Skeletal muscle satellite cell (primary cell): ENCODE data around the gene SESN3.
"Not testable (repeated sequence)": the region's sequence is repeated elsewhere in the genome, so short reads cannot be mapped to it uniquely, and the experiment has no call there.

Source experiments
- H3K27me3 ChIP-seq: 2 replicates; pipeline ENCODE4 v1.7.0; 2013; ENCODE audit warnings: low read length; ENCODE audit not compliant: control insufficient read depth, insufficient read depth
- H3K36me3 ChIP-seq: 2 replicates; pipeline ENCODE4 v1.7.0; 2013; ENCODE audit warnings: mild to moderate bottlenecking, control low read depth, low read length; ENCODE audit not compliant: insufficient read depth
- H3K4me1 ChIP-seq: 2 replicates; pipeline ENCODE4 v1.7.0; 2013; ENCODE audit warnings: low read length; ENCODE audit not compliant: control insufficient read depth, insufficient read depth
- H3K4me2 ChIP-seq: 2 replicates; pipeline ENCODE4 v1.7.0; 2013; ENCODE audit warnings: mild to moderate bottlenecking, low read length
- H3K4me3 ChIP-seq: 2 replicates; pipeline ENCODE4 v1.7.0; 2013; ENCODE audit warnings: low read length
- H3K9ac ChIP-seq: 2 replicates; pipeline ENCODE4 v1.7.0; 2013; ENCODE audit warnings: mild to moderate bottlenecking, low read depth, low read length, moderate library complexity
- H3K9me3 ChIP-seq: replicated peaks from 2 replicates; pipeline ENCODE4 v1.7.0; 2013; ENCODE audit warnings: mild to moderate bottlenecking, control low read depth, low read length

The SESN3 gene

GRCh38 chr11:95230810-95231126, 234 bp downstream of the SESN3 start:
- Histone ChIP-seq H3K4me2 (peak overlapping the region; percentile 96), H3K27me3 (no peaks in the 10 kb centered on the region), H3K36me3 (no peaks in the 10 kb centered on the region), H3K9ac (peak overlapping the region; percentile 64), H3K4me1 (peaks cover 20% of the 10 kb centered on the region), H3K9me3 (no peaks in the 10 kb centered on the region), H3K4me3 (peak overlapping the region; percentile 79)

- H3K9me3 ChIP-seq = no peaks in the 10 kb centered on the region
- H3K36me3 ChIP-seq = no peaks in the 10 kb centered on the region
- peaks cover 20% of the 10 kb centered on the region for H3K4me1 ChIP-seq
- peak overlapping the region; percentile 96 for H3K4me2 ChIP-seq
- peak overlapping the region; percentile 64 for H3K9ac ChIP-seq
- peak overlapping the region; percentile 79 for H3K4me3 ChIP-seq
- no peaks in the 10 kb centered on the region for H3K27me3 ChIP-seq
Observed at GRCh38 chr11:95229993-95230809, 801 bp downstream of the SESN3 start.

- Histone ChIP-seq H3K36me3 (no peaks in the 10 kb centered on the region), H3K4me1 (peaks cover 20% of the 10 kb centered on the region), H3K9me3 (no peaks in the 10 kb centered on the region), H3K4me3 (peak overlapping the region; percentile 79), H3K27me3 (no peaks in the 10 kb centered on the region), H3K9ac (peak overlapping the region; percentile 64), H3K4me2 (peak overlapping the region; percentile 96)
Observed at GRCh38 chr11:95229199-95229992, 1.6 kb downstream of the SESN3 start.

GRCh38 chr11:95228081-95228749, 2.8 kb downstream of the SESN3 start:
- Histone ChIP-seq H3K9me3 (no peaks in the 10 kb centered on the region), H3K4me1 (peaks cover 20% of the 10 kb centered on the region), H3K4me3 (peak overlapping the region; percentile 79), H3K4me2 (peak overlapping the region; percentile 96), H3K27me3 (no peaks in the 10 kb centered on the region), H3K36me3 (no peaks in the 10 kb centered on the region), H3K9ac (peak overlapping the region; percentile 64)

- not testable (repeated sequence) for H3K9ac ChIP-seq, H3K36me3 ChIP-seq, H3K4me3 ChIP-seq, H3K27me3 ChIP-seq, H3K9me3 ChIP-seq, H3K4me2 ChIP-seq
- H3K4me1 ChIP-seq = peaks cover 17% of the 10 kb centered on the region
Observed at GRCh38 chr11:95227060-95227459, 3.9 kb downstream of the SESN3 start.

GRCh38 chr11:95222817-95223216, 8.2 kb downstream of the SESN3 start:
- Histone ChIP-seq H3K4me1 (no peaks in the 10 kb centered on the region), H3K27me3 (no peaks in the 10 kb centered on the region)

GRCh38 chr11:95219599-95219998, 11.4 kb downstream of the SESN3 start:
- Histone ChIP-seq H3K9ac (no peak overlapping the region), H3K4me1 (no peaks in the 10 kb centered on the region), H3K36me3 (no peaks in the 10 kb centered on the region), H3K4me2 (no peak overlapping the region), H3K9me3 (no peaks in the 10 kb centered on the region), H3K4me3 (no peak overlapping the region), H3K27me3 (no peaks in the 10 kb centered on the region)

More at GRCh38 chr11:95222817-95223216, 8.2 kb downstream of the SESN3 start:
- Histone ChIP-seq H3K9me3 (no peaks in the 10 kb centered on the region), H3K4me3 (no peak overlapping the region), H3K9ac (no peak overlapping the region), H3K4me2 (no peak overlapping the region), H3K36me3 (no peaks in the 10 kb centered on the region)

- no peak overlapping the region for H3K4me3 ChIP-seq
- no peaks in the 10 kb centered on the region for H3K27me3 ChIP-seq
Observed at GRCh38 chr11:95218149-95218548, 12.9 kb downstream of the SESN3 start.

GRCh38 chr11:95212609-95213008, 18.4 kb downstream of the SESN3 start:
- Histone ChIP-seq H3K4me3 (no peak overlapping the region), H3K4me2 (no peak overlapping the region), H3K9me3 (no peaks in the 10 kb centered on the region), H3K4me1 (no peaks in the 10 kb centered on the region), H3K36me3 (no peaks in the 10 kb centered on the region), H3K27me3 (no peaks in the 10 kb centered on the region), H3K9ac (no peak overlapping the region)

More at GRCh38 chr11:95218149-95218548, 12.9 kb downstream of the SESN3 start:
- no peaks in the 10 kb centered on the region for H3K9me3 ChIP-seq
- H3K4me1 ChIP-seq = no peaks in the 10 kb centered on the region
- no peak overlapping the region for H3K9ac ChIP-seq
- H3K36me3 ChIP-seq = no peaks in the 10 kb centered on the region
- no peak overlapping the region for H3K4me2 ChIP-seq

- not testable (repeated sequence) for H3K36me3 ChIP-seq, H3K4me3 ChIP-seq, H3K4me1 ChIP-seq, H3K4me2 ChIP-seq, H3K9ac ChIP-seq, H3K9me3 ChIP-seq, H3K27me3 ChIP-seq
Observed at GRCh38 chr11:95209535-95209934, 21.5 kb downstream of the SESN3 start.

- no peak overlapping the region for H3K9ac ChIP-seq
- no peak overlapping the region for H3K4me2 ChIP-seq
- H3K27me3 ChIP-seq = no peaks in the 10 kb centered on the region
- H3K36me3 ChIP-seq = no peaks in the 10 kb centered on the region
- H3K4me3 ChIP-seq = no peak overlapping the region
- H3K4me1 ChIP-seq = no peaks in the 10 kb centered on the region
- no peaks in the 10 kb centered on the region for H3K9me3 ChIP-seq
Observed at GRCh38 chr11:95200781-95201457, 30.1 kb downstream of the SESN3 start.
